Smooth muscle cell of bladder (primary cell): Measurements from ENCODE around the gene ECHDC3. TPM values are rescaled to one million over a fixed set of nuclear protein-coding genes. Genes with fewer than 3 reads are reported as not detected.

ENCODE experiments used
- total RNA-seq: library from RNA; depleted of rRNA; stranded (reverse); fragments of >200 nt; gene quantifications from 2 replicates; pipeline ENCODE4 v1.2.3, GENCODE V29; 2014

Gene ECHDC3, protein sequence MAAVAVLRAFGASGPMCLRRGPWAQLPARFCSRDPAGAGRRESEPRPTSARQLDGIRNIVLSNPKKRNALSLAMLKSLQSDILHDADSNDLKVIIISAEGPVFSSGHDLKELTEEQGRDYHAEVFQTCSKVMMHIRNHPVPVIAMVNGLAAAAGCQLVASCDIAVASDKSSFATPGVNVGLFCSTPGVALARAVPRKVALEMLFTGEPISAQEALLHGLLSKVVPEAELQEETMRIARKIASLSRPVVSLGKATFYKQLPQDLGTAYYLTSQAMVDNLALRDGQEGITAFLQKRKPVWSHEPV
- total RNA-seq = 1.6 and 4.4 TPM in 2 replicates

DNA sequence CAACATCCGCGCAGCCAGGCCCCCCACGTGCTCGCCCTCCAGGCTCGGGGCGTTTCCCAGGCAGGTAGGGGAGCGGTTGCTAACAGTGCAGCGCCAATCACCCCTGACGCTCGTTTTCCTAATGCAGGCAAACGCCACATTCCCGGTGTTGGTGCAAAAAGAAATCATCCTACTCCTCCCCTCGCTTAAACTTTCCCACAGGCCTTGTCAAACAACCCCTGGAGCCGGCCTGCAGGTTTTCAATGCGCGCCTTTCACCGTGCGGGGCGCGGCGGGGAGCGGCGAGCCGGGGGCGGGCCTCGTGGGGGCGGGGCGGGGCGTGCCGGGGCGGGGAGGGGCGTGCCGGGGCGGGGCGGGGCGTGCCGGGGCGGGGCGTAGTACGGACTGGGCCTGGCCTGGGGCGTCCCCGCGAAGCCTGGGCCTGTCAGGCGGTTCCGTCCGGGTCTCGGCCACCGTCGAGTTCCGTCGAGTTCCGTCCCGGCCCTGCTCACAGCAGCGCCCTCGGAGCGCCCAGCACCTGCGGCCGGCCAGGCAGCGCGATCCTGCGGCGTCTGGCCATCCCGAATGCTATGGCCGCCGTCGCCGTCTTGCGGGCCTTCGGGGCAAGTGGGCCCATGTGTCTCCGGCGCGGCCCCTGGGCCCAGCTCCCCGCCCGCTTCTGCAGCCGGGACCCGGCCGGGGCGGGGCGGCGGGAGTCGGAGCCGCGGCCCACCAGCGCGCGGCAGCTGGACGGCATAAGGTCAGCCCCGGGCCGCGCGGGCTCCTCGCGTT lies at the start of gene ECHDC3:
Gene ECHDC3, plus strand, starts transcription at position 374 of the 770 bp plus-strand sequence. Its CDS starts 195 bp downstream, at position 569.

Other genes with a start within 250 kb of the ECHDC3 start
- 8.1 and 8.7 TPM in 2 replicates for gene USP6NL, start 130.7 kb upstream of the ECHDC3 start, total RNA-seq
- gene PROSER2, start 81.0 kb downstream of the ECHDC3 start, total RNA-seq = 1.0 and 1.1 TPM in 2 replicates